Lower lobe of right lung (tissue), 2 donors: ENCODE data around the gene LMF2. TPM values are rescaled to one million over a fixed set of nuclear protein-coding genes. Genes with fewer than 3 reads are reported as not detected.
A peak's percentile ranks its signal among the peaks of the same experiment; 100 is the strongest.

Experiments
- ATAC-seq, 2 donors: fragments of 200-7000 bp; cut with Tn5 transposase; one replicate each; pipeline ENCODE4 v1.9.1; 2020 to 2022; ENCODE audit warnings: mild to moderate bottlenecking in 2 of 2, moderate library complexity in 2 of 2
- DNase-seq: peaks from one replicate; pipeline ENCODE4 v3.0.0-alpha.2; 2020
- H3K27ac ChIP-seq: fragments of 200-600 bp; one replicate; pipeline ENCODE4 v1.8.0; 2022
- H3K27me3 ChIP-seq: fragments of 200-600 bp; one replicate; pipeline ENCODE4 v1.8.0; 2022; ENCODE audit warnings: low read depth
- H3K36me3 ChIP-seq: fragments of 200-600 bp; one replicate; pipeline ENCODE4 v1.8.0; 2022; ENCODE audit warnings: mild to moderate bottlenecking
- H3K4me1 ChIP-seq: fragments of 200-600 bp; one replicate; pipeline ENCODE4 v1.8.0; 2022
- H3K4me3 ChIP-seq: fragments of 200-600 bp; one replicate; pipeline ENCODE4 v1.8.0; 2022; ENCODE audit warnings: mild to moderate bottlenecking
- H3K9me3 ChIP-seq: fragments of 200-600 bp; one replicate; pipeline ENCODE4 v1.8.0; 2022
- CTCF ChIP-seq: fragments of 200-600 bp; IDR thresholded peaks from one replicate; pipeline ENCODE4 v1.8.0; 2022; ENCODE audit warnings: antibody characterized with exemption, mild to moderate bottlenecking
- intact Hi-C: fragments of 100-400 bp; cut with DNase I; formaldehyde crosslinking; loops from one replicate; pipeline ENCODE4 v1.11.0; 2022
- total RNA-seq: library from RNA; stranded (reverse); fragmentation: NEBNext Ultra II Directional; extraction: Animal tissue kit (Norgen Biotek cat#: 25700); gene quantifications from one replicate; pipeline ENCODE4 v1.2.1, GENCODE V29; 2021
- donor health status: DM: no; HTN: yes; CAD: no; lungs with severe emphysema.

The LMF2 gene
- total RNA-seq, 1 donor from 2014 or later = 58.8 TPM

- no peaks in the 10 kb centered on the region for H3K27me3 ChIP-seq
- peaks cover 14% of the 10 kb centered on the region for H3K36me3 ChIP-seq
- DNase-seq (no peak), ATAC-seq (no peak)
- TF ChIP-seq CTCF = no peak
- no peak overlapping the region for H3K27ac ChIP-seq
- H3K4me1 ChIP-seq = peaks cover 60% of the 10 kb centered on the region
- H3K9me3 ChIP-seq = no peaks in the 10 kb centered on the region
- intact Hi-C loops = no loop called here
- H3K4me3 ChIP-seq = no peak overlapping the region
Measured at GRCh38 chr22:50471962-50472361, 35.5 kb downstream of the LMF2 start.

GRCh38 chr22:50471197-50471847 is 36.2 kb downstream of the LMF2 start:
- Histone ChIP-seq H3K27me3 (no peaks in the 10 kb centered on the region), H3K27ac (no peak overlapping the region), H3K4me1 (peaks cover 60% of the 10 kb centered on the region), H3K36me3 (peaks cover 20% of the 10 kb centered on the region), H3K9me3 (no peaks in the 10 kb centered on the region), H3K4me3 (no peak overlapping the region)
- intact Hi-C loops = no loop called here
- DNase-seq = no peak
- no peak for TF ChIP-seq CTCF
- ATAC-seq = no peak

- no peak for TF ChIP-seq CTCF
- H3K4me3 ChIP-seq = no peak overlapping the region
- no peak for DNase-seq
- intact Hi-C loops = no loop called here
- H3K36me3 ChIP-seq = peaks cover 29% of the 10 kb centered on the region
- ATAC-seq = no peak
- H3K9me3 ChIP-seq = no peaks in the 10 kb centered on the region
- H3K27ac ChIP-seq = peak overlapping the region; percentile 58
- H3K4me1 ChIP-seq = peaks cover 58% of the 10 kb centered on the region
- no peaks in the 10 kb centered on the region for H3K27me3 ChIP-seq
Measured at GRCh38 chr22:50470491-50470890, 37.0 kb downstream of the LMF2 start.

- peak; percentile 82 for DNase-seq
- no peaks in the 10 kb centered on the region for H3K9me3 ChIP-seq
- peaks cover 54% of the 10 kb centered on the region for H3K4me1 ChIP-seq
- H3K27ac ChIP-seq = peak overlapping the region; percentile 58
- no peak overlapping the region for H3K4me3 ChIP-seq
- peaks cover 37% of the 10 kb centered on the region for H3K36me3 ChIP-seq
- intact Hi-C loops = no loop called here
- peak; percentile 57 to 82 for ATAC-seq
- H3K27me3 ChIP-seq = no peaks in the 10 kb centered on the region
- TF ChIP-seq CTCF = no peak
Measured at GRCh38 chr22:50469377-50470305, 37.9 kb downstream of the LMF2 start.

- ATAC-seq (no peak), DNase-seq (no peak)
- TF ChIP-seq CTCF = no peak
- Histone ChIP-seq H3K9me3 (no peaks in the 10 kb centered on the region), H3K4me1 (peaks cover 48% of the 10 kb centered on the region), H3K36me3 (peaks cover 47% of the 10 kb centered on the region), H3K4me3 (no peak overlapping the region), H3K27ac (no peak overlapping the region), H3K27me3 (no peaks in the 10 kb centered on the region)
- intact Hi-C loops = no loop called here
Measured at GRCh38 chr22:50468626-50469025, 38.9 kb downstream of the LMF2 start.
